ENCODE data around the gene ARID4B. TPM values are rescaled to one million over a fixed set of nuclear protein-coding genes. Genes with fewer than 3 reads are reported as not detected.

The ARID4B gene
- total and polyA plus RNA-seq, 2 donors (not counting 1 experiment from before 2014, with no cell fraction given) = 15.3 to 42.4 TPM

- H2AFZ ChIP-seq (ENCODE audit: low read length) = no peak overlapping the region
- H4K20me1 ChIP-seq (ENCODE audit: control insufficient read depth, extremely low read depth, insufficient read depth, low read length) = no peaks in the 10 kb centered on the region
- H3K27ac ChIP-seq (ENCODE audit: insufficient read depth, low read length) = no peak overlapping the region
- no peaks in the 10 kb centered on the region for H3K79me2 ChIP-seq (ENCODE audit: control insufficient read depth, insufficient read depth, low read length)
- H3K4me3 ChIP-seq (replicated peaks in 1 of 4; ENCODE audit: control extremely low read depth in 1 of 4, insufficient read depth in 1 of 4, low read depth in 3 of 4, low read length in 4 of 4) = no peak overlapping the region
- H3K4me1 ChIP-seq (ENCODE audit: control insufficient read depth, extremely low read depth, insufficient read depth, low read length) = no peaks in the 10 kb centered on the region
- DNase-seq (ENCODE audit: low read depth in 2 of 2) = no peak
- no peaks in the 10 kb centered on the region for H3K9me3 ChIP-seq (ENCODE audit: control insufficient read depth, insufficient read depth, low read depth, low read length)
- no peak overlapping the region for H3K4me2 ChIP-seq (ENCODE audit: extremely low read depth, insufficient read depth, low read length)
- TF ChIP-seq EZH2 (IDR thresholded peaks at IDR 0.05; ENCODE audit: low read length, missing control alignments) = no peak
- no peak for TF ChIP-seq CTCF (conservative IDR thresholded peaks at IDR 0.05 in 1 of 2, IDR thresholded peaks at IDR 0.05 in 1 of 2; ENCODE audit: low read depth in 1 of 2, low read length in 2 of 2)
- H3K36me3 ChIP-seq (ENCODE audit: control insufficient read depth, insufficient read depth, low read length) = peaks cover 21% of the 10 kb centered on the region
- H3K27me3 ChIP-seq (ENCODE audit: control insufficient read depth, insufficient read depth, low read length) = no peaks in the 10 kb centered on the region
- no peak overlapping the region for H3K9ac ChIP-seq (ENCODE audit: insufficient read depth, low read length)
Measured at GRCh38 chr1:235136111-235136510, 191.9 kb downstream of the ARID4B start.

- TF ChIP-seq EZH2 (IDR thresholded peaks at IDR 0.05; ENCODE audit: low read length, missing control alignments) (no peak), CTCF (conservative IDR thresholded peaks at IDR 0.05 in 1 of 2, IDR thresholded peaks at IDR 0.05 in 1 of 2; ENCODE audit: low read depth in 1 of 2, low read length in 2 of 2) (no peak)
- H3K27me3 ChIP-seq (ENCODE audit: control insufficient read depth, insufficient read depth, low read length) = no peaks in the 10 kb centered on the region
- no peak overlapping the region for H3K4me3 ChIP-seq (replicated peaks in 1 of 4; ENCODE audit: control extremely low read depth in 1 of 4, insufficient read depth in 1 of 4, low read depth in 3 of 4, low read length in 4 of 4)
- H2AFZ ChIP-seq (ENCODE audit: low read length) = no peak overlapping the region
- H3K36me3 ChIP-seq (ENCODE audit: control insufficient read depth, insufficient read depth, low read length) = peaks cover 15% of the 10 kb centered on the region
- no peaks in the 10 kb centered on the region for H3K79me2 ChIP-seq (ENCODE audit: control insufficient read depth, insufficient read depth, low read length)
- H3K9ac ChIP-seq (ENCODE audit: insufficient read depth, low read length) = no peak overlapping the region
- no peak overlapping the region for H3K27ac ChIP-seq (ENCODE audit: insufficient read depth, low read length)
- DNase-seq (ENCODE audit: low read depth in 2 of 2) = no peak
- no peaks in the 10 kb centered on the region for H4K20me1 ChIP-seq (ENCODE audit: control insufficient read depth, extremely low read depth, insufficient read depth, low read length)
- H3K4me1 ChIP-seq (ENCODE audit: control insufficient read depth, extremely low read depth, insufficient read depth, low read length) = no peaks in the 10 kb centered on the region
- H3K4me2 ChIP-seq (ENCODE audit: extremely low read depth, insufficient read depth, low read length) = no peak overlapping the region
- no peaks in the 10 kb centered on the region for H3K9me3 ChIP-seq (ENCODE audit: control insufficient read depth, insufficient read depth, low read depth, low read length)
Measured at GRCh38 chr1:235134171-235134570, 193.8 kb downstream of the ARID4B start.

- no peak overlapping the region for H3K9ac ChIP-seq (ENCODE audit: insufficient read depth, low read length)
- DNase-seq (ENCODE audit: low read depth in 2 of 2) = no peak
- no peaks in the 10 kb centered on the region for H3K9me3 ChIP-seq (ENCODE audit: control insufficient read depth, insufficient read depth, low read depth, low read length)
- no peak overlapping the region for H2AFZ ChIP-seq (ENCODE audit: low read length)
- no peaks in the 10 kb centered on the region for H3K27me3 ChIP-seq (ENCODE audit: control insufficient read depth, insufficient read depth, low read length)
- H3K79me2 ChIP-seq (ENCODE audit: control insufficient read depth, insufficient read depth, low read length) = peaks cover 5% of the 10 kb centered on the region
- H3K4me3 ChIP-seq (replicated peaks in 1 of 4; ENCODE audit: control extremely low read depth in 1 of 4, insufficient read depth in 1 of 4, low read depth in 3 of 4, low read length in 4 of 4) = no peak overlapping the region
- no peaks in the 10 kb centered on the region for H3K4me1 ChIP-seq (ENCODE audit: control insufficient read depth, extremely low read depth, insufficient read depth, low read length)
- no peak overlapping the region for H3K27ac ChIP-seq (ENCODE audit: insufficient read depth, low read length)
- H4K20me1 ChIP-seq (ENCODE audit: control insufficient read depth, extremely low read depth, insufficient read depth, low read length) = no peaks in the 10 kb centered on the region
- TF ChIP-seq EZH2 (IDR thresholded peaks at IDR 0.05; ENCODE audit: low read length, missing control alignments) (no peak), CTCF (conservative IDR thresholded peaks at IDR 0.05 in 1 of 2, IDR thresholded peaks at IDR 0.05 in 1 of 2; ENCODE audit: low read depth in 1 of 2, low read length in 2 of 2) (no peak)
- H3K36me3 ChIP-seq (ENCODE audit: control insufficient read depth, insufficient read depth, low read length) = peaks cover 15% of the 10 kb centered on the region
- no peak overlapping the region for H3K4me2 ChIP-seq (ENCODE audit: extremely low read depth, insufficient read depth, low read length)
Measured at GRCh38 chr1:235133086-235133485, 194.9 kb downstream of the ARID4B start.
